HG02759 (cell line): ENCODE measurements around the gene PDE4D.

Source experiments
- ATAC-seq: cut with Tn5 transposase; IDR thresholded peaks from one replicate; pipeline ENCODE4 v1.9.1; 2021; ENCODE audit warnings: mild to moderate bottlenecking, moderate library complexity; ENCODE audit not compliant: unreplicated experiment

Gene PDE4D

GRCh38 chr5:59198365-59198764 is 695.2 kb downstream of the PDE4D start:
- no peak for ATAC-seq

DNA sequence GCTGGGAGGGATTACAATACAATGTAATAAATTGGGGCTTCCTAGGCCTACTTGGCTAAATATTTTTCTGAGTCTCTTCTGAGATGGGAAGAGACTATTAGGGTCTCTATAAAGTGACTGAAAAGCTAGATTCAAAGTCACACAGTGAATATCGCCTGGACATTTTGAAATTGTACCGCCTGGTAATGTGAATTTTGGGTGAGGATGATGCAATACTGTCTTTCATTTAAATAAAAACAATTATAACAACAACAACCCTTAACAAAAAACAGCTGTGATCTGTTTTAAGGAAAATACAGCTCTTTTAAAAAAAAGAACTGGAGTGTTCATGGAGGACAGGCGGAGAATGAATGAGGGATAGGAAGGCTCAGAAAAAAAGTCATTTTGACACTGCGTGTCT is 695.6 kb downstream of the PDE4D start:
- no peak for ATAC-seq

GRCh38 chr5:59193616-59194319 is 699.8 kb downstream of the PDE4D start:
- no peak for ATAC-seq

DNA sequence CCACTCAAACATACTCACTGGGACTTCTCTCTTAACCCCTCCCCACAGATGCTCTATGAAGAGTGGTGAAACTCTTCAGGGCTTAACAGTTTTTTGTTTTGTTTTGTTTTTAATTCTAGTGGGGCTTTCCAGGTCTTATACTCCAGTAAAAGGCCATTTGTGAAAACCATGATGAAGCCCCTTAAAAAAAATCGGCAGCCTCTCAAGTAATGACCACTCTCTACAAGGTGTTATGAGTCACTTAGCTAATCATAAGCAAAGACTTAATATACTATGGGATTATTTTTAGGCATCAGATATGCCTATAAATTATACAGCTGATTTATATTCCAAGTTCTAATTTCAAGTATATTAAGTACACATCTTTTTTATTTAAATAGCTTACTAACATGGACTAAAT is 702.8 kb downstream of the PDE4D start:
- ATAC-seq = no peak

DNA sequence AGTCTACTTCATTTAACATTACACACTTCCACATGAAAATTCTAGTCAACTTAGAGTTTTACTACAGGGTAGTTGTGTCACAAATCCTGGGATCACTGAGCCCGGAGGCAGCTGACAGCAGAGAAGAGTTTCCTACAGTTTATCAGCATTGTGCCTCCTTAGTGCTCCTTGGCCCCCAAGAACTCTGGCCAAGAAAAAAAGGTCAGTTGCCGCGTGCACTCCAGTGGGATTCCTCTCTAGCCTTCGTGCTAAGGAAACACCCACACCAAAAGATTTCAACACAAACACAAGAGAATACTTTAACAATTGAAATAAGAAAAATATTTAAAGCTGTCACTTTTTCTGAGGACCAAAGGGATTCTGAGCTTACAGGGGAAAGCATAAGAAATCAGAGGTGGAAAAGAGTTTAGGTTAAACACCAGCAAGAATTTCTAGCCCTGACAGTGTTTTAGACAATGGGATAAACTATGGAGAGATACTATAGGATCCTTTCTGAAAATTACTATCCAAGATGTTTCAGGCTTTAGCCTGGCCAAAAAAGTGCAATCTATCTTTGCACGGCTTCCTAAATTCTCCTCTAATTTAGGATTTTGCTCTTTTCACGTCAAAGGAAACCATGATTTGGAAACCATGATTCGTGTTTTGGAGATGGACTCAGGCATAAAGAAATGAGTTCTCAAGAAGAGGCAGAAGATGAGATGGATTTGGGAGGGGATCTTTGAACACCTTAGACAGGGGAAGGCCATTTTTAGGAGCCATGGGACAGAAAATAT is 703.9 kb downstream of the PDE4D start:
- ATAC-seq = no peak

- ATAC-seq = peak; percentile 70
These were observed 704.9 kb downstream of the PDE4D start for GRCh38 chr5:59188419-59189225.

DNA sequence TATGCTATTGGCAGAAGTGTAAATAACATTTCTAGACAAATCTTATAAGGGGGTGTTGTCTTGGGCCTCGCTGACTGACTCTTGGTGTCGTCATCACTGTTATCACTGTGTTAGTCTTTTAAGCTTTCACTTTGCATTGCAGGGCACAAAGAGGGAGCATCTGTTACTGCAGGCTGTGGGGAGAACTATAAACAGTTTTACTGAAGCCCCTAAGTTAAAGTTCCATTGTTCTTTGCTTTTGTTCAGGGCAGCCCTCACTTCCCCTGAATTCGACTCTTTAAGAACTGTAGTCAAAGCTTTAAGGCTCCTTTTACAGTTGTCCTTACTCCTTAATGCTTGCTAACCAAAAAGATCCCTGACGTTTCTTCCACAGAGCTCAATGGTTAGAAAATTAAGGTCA is 705.7 kb downstream of the PDE4D start:
- ATAC-seq = no peak

DNA sequence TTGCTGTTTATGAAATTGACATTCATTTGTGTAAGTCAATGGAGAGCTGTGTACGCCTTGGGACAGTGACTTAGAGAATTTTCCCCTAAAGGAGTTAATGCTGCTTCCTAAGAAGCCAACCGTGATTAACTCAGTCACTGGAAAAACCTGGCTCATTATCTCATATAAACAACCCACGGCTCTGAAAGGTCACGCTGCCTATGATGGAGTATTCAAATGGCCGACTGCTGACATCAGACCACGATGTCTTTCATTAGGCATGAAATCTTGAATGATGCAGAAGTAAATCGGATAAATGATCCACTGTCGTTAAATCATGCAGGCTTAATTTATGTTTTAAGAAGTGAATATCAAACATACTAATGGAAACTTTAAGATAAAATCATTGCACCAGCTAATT is 706.9 kb downstream of the PDE4D start:
- no peak for ATAC-seq

- ATAC-seq = no peak
These were observed 707.7 kb downstream of the PDE4D start for GRCh38 chr5:59185757-59186385.

- no peak for ATAC-seq
These were observed 708.8 kb downstream of the PDE4D start for GRCh38 chr5:59184769-59185168.

GRCh38 chr5:59182760-59183159 is 710.8 kb downstream of the PDE4D start:
- ATAC-seq = no peak

GRCh38 chr5:59180515-59180914 is 713.0 kb downstream of the PDE4D start:
- peak; percentile 88 for ATAC-seq

DNA sequence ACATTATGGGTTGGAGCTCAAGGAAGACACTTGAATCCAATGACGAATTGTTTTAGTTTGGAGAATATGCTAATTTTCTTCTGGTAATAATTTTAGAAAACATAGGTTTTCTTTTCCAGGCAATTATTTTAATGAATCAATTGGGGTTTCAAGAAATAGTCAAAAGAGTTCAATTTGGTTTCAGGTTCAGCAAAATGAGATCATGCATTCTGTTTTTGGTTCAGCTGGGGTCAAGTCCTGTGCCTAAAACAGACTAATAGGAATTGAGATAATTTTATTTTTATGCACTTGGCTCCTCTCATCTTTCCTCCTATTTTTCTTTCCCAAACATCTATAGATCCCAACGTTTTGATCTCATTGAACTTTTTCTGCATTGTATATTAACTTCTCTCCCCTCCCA is 713.8 kb downstream of the PDE4D start:
- no peak for ATAC-seq

DNA sequence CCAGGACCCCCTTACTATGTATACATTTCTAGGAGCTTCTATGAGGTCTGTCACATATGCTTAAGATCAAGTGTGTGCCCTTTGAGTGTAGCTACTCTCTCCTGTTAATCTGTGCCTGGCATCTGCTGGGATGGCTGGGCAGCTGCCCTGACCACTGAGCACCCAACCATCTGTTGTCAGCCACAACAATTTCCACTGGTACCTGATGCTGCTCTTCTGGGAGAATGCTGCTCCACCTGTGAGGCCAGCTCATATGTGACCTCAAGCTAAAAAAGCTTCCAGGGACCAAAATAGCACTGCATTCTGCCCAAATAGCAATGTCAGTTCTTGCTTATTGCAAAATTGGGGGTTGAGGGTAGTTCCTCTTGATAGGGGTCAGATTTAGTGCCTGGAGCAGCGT is 715.0 kb downstream of the PDE4D start:
- peak; percentile 16 for ATAC-seq

GRCh38 chr5:59178071-59178470 is 715.5 kb downstream of the PDE4D start:
- ATAC-seq = peak; percentile 33

DNA sequence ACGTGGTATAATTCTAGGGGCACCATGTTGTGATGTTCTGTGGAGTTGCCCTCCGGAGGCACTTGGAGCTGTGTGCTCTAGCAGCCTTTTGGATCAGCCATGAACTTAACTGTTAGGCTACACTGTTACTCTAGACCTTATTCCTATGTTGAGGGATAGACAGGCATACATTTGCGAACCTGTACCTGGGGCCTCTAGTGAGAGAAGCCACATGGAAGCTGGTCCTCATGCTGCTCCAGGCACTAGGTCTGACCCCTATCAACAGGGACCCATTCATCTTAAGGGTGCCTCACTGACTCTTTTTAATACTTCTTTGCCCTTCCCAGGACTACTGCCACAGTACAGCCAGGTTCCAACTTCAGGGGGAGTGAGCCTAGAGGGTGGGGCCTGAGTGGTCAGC is 715.9 kb downstream of the PDE4D start:
- no peak for ATAC-seq

DNA sequence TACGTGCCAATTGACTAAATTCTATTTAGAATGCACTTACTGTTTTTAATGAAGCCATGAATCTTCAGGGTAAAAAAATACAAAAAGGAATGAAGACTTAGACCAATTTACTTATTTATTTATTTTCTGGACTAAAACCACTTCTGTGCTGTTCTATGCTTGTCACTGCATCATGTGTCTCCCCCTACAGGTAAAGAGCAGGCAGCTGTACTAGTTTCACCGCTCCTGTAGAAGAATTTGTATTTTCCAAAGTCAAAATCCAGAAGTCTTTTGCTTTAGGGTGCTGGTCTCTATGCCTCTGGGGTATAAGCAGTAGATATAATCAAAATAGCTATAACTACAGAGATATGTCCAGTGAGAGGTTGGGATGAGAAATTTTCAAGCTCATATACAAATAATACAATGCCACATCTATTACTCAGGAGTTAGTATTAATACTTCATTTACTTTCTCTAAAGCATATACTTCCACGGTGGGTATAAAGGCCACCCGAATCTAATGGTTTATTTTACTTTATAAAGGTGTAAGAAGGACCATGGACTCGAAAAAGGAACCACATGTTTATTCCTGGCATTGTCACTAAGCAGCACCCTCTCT is 719.2 kb downstream of the PDE4D start:
- peak; percentile 35 for ATAC-seq

DNA sequence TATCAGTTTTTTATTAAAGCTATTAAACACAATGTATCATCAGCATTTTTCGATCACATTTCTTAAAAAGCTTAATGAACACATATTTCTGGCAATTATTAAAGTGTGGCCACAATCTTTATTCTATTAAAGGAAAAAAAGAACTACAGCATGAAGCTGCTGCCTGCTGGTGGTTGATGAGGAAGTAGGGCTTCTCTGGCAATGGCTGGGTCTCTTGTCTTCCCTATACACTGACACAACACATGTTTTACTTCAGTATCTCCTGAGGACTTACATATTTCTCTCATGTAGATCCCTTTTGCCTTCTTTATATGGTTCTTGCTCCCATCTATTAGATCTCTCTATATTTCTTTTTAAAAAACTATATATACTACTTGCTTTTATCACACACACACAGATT is 719.9 kb downstream of the PDE4D start:
- ATAC-seq = no peak

DNA sequence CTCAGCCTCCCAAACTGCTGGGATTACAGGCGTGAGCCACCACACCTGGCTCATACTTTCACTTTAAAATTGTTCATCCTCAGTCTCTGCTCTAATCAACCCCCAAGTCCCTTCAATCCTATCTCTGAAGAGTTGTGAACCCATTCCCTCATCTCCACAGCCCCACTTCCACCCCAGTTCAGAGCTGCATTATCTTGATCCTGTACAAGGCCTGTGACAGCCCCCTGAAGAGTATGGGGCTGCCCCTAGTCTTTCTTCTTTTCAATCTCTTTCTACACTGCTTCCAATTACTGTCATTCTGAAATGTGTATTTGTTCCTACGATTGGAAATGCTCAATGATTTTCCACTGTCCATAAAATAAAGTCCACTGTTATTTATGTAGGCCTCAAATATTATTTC is 722.4 kb downstream of the PDE4D start:
- no peak for ATAC-seq

GRCh38 chr5:59169768-59170150 is 723.8 kb downstream of the PDE4D start:
- no peak for ATAC-seq
